Measurements from ENCODE around the gene RACGAP1. TPM values are rescaled to one million over a fixed set of nuclear protein-coding genes. Genes with fewer than 3 reads are reported as not detected.

RACGAP1 gene
- total RNA-seq, 2 experiments from 2014 or later: 180 to 198 TPM

GRCh38 chr12:50052544-50052943 is 27.2 kb upstream of the RACGAP1 start:
- no peak for ATAC-seq
- no peaks in the 10 kb centered on the region for H3K9me3 Mint-ChIP-seq (ENCODE audit: low read depth)
- no peak overlapping the region for H3K27ac Mint-ChIP-seq
- H3K4me3 Mint-ChIP-seq: no peak overlapping the region
- H3K4me1 Mint-ChIP-seq: peaks cover 16% of the 10 kb centered on the region
- CTCF ChIA-PET: interaction anchor here (1.3 to 5.0 kb wide), 5 partner anchors 13 to 85 kb away, joined by 4 to 124 read pairs (median 63); partner anchors contain the start of gene COX14
- no peaks in the 10 kb centered on the region for H3K36me3 Mint-ChIP-seq
- peaks cover 59% of the 10 kb centered on the region for H3K27me3 Mint-ChIP-seq
- DNase-seq: no peak

DNA sequence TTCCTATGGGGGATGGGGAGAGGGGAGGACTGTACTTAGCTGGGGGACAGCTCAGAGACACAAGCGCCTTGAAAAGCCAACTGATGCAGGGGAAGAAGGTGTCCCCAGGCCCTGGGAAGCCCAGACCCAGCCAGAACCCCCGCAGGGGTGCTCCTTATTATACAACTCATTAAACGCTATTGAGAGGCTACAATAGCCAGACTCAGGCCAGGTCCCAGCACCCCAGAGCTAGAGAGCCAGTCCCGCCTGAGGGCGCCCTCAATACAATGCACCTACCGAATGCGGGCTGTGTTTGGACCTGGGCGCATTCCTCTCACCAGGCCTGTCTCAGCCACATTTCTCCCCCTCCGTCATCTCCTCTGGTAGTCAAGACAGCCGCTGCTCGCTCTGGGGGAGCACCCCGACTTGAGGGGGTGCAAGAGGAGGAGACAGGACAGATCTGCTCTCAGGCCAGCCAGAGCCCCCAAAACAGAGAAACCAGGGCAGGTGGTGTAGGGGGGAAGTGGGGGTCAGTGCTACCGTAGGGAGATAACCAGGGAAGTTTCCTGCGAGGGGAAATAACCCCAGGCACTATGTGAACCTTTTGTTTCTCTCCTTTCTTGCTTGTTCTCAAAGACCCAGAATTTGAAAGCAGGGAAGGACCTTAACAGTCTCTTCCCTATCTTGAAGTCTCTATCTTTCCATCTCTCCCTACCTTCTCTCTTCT is 26.0 kb upstream of the RACGAP1 start:
- Mint-ChIP-seq H3K27ac (no peak overlapping the region), H3K27me3 (peaks cover 50% of the 10 kb centered on the region)

DNA sequence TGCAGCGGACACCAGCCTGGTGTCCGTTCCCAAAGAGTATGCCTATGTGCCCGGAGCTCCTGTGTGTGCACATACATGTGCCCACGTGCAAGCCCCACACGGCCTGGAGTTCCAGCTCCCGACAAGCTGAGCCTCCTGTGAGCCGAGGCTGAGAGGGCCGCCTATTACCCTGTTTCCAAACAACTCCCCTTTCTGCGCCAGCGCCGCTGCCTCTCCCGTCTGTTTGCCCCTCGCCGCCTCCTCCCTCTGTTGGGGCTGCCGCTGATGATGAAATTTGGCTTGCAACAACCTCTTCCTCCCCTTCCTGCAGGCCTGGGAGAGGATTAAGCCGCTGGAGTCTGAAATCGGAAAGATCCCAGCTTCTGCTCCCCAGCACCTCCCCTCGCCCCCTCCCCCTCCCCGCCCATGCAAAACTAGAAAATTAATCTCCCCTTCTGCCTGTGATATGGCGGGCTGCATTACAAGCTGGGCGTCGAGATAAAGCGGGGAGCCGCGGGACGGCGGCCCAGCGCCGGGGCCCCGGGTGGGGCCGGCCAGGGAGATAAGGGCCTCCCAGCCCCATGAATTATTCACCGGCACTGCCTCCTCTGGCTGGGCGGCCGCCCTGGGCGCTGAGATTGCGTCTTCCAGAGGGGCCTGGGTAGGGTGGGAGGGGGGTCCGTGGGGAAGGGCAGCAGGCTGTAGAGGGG is 25.3 kb upstream of the RACGAP1 start:
- Mint-ChIP-seq H3K27ac (no peak overlapping the region), H3K4me1 (peaks cover 2% of the 10 kb centered on the region), H3K9me3 (ENCODE audit: low read depth) (no peaks in the 10 kb centered on the region), H3K4me3 (no peak overlapping the region), H3K27me3 (peaks cover 47% of the 10 kb centered on the region), H3K36me3 (no peaks in the 10 kb centered on the region)
- CTCF ChIA-PET: interaction anchor here (0.7 to 3.7 kb wide), 5 partner anchors 12 to 204 kb away, joined by 3 to 25 read pairs (median 9); no protein-coding TSS in a partner anchor
- DNase-seq (no peak), ATAC-seq (no peak)

More for the DNA sequence above, 26.0 kb upstream of the RACGAP1 start:
- H3K36me3 Mint-ChIP-seq: no peaks in the 10 kb centered on the region
- peaks cover 9% of the 10 kb centered on the region for H3K4me1 Mint-ChIP-seq
- no peaks in the 10 kb centered on the region for H3K9me3 Mint-ChIP-seq (ENCODE audit: low read depth)
- DNase-seq (no peak), ATAC-seq (no peak)
- no peak overlapping the region for H3K4me3 Mint-ChIP-seq
- CTCF ChIA-PET: interaction anchor here (1.0 to 3.7 kb wide), 4 partner anchors 12 to 83 kb away, joined by 3 to 25 read pairs (median 14); no protein-coding TSS in a partner anchor

GRCh38 chr12:50050119-50050385 is 24.8 kb upstream of the RACGAP1 start:
- H3K9me3 Mint-ChIP-seq (ENCODE audit: low read depth): no peaks in the 10 kb centered on the region
- no peak for ATAC-seq
- no peak overlapping the region for H3K27ac Mint-ChIP-seq
- H3K27me3 Mint-ChIP-seq: peaks cover 47% of the 10 kb centered on the region
- H3K4me3 Mint-ChIP-seq: no peak overlapping the region
- peaks cover 2% of the 10 kb centered on the region for H3K4me1 Mint-ChIP-seq
- DNase-seq: no peak
- no peaks in the 10 kb centered on the region for H3K36me3 Mint-ChIP-seq
- CTCF ChIA-PET: interaction anchor here (0.7 to 3.7 kb wide), 5 partner anchors 11 to 205 kb away, joined by 3 to 25 read pairs (median 9); no protein-coding TSS in a partner anchor

- no peak overlapping the region for H3K4me3 Mint-ChIP-seq
- DNase-seq: no peak
- H3K27me3 Mint-ChIP-seq: peaks cover 47% of the 10 kb centered on the region
- no peaks in the 10 kb centered on the region for H3K9me3 Mint-ChIP-seq (ENCODE audit: low read depth)
- CTCF ChIA-PET: interaction anchor here (0.7 to 3.7 kb wide), 5 partner anchors 11 to 205 kb away, joined by 3 to 25 read pairs (median 9); no protein-coding TSS in a partner anchor
- no peaks in the 10 kb centered on the region for H3K36me3 Mint-ChIP-seq
- H3K27ac Mint-ChIP-seq: no peak overlapping the region
- peaks cover 2% of the 10 kb centered on the region for H3K4me1 Mint-ChIP-seq
- ATAC-seq: no peak
These were observed 24.2 kb upstream of the RACGAP1 start for GRCh38 chr12:50049254-50050118.

- Mint-ChIP-seq H3K27ac (no peak overlapping the region), H3K27me3 (peaks cover 40% of the 10 kb centered on the region), H3K4me1 (peaks cover 10% of the 10 kb centered on the region), H3K4me3 (no peak overlapping the region), H3K36me3 (no peaks in the 10 kb centered on the region), H3K9me3 (ENCODE audit: low read depth) (no peaks in the 10 kb centered on the region)
- no peak for ATAC-seq
- CTCF ChIA-PET: interaction anchor here (1.1 to 13.7 kb wide), 4 partner anchors 8 to 81 kb away, joined by 6 to 221 read pairs (median 10); no protein-coding TSS in a partner anchor
- DNase-seq: no peak
These were observed 22.5 kb upstream of the RACGAP1 start for GRCh38 chr12:50047693-50048250.

DNA sequence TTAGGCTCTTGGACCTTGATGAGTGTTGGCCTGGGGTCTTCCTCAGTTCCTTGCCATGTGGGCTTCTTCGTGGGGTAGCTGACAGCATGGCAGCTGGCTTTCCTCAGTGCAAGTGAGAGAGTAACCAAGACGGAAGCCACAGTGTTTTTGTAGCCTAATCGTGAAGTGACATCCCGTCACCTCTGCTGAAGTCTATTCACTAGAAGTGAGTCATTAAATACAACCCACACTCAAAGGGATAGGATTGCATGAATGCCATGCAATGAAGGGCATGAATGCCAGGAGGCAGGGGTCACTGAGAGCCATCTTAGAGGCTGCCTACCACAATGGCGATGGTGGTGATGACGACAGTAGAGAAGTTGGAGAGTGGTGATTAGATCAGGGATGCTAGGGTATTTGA is 18.6 kb upstream of the RACGAP1 start:
- no peak for ATAC-seq
- Mint-ChIP-seq H3K9me3 (ENCODE audit: low read depth) (no peaks in the 10 kb centered on the region), H3K27me3 (peaks cover 6% of the 10 kb centered on the region), H3K27ac (no peak overlapping the region), H3K36me3 (no peaks in the 10 kb centered on the region), H3K4me1 (peaks cover 15% of the 10 kb centered on the region), H3K4me3 (no peak overlapping the region)
- no peak for DNase-seq
- CTCF ChIA-PET: interaction anchor here (0.5 to 13.7 kb wide), 4 partner anchors 11 to 47 kb away, joined by 3 to 221 read pairs (median 64); no protein-coding TSS in a partner anchor

- no peak overlapping the region for H3K27ac Mint-ChIP-seq
- no peaks in the 10 kb centered on the region for H3K9me3 Mint-ChIP-seq (ENCODE audit: low read depth)
- peaks cover under 1% of the 10 kb centered on the region for H3K27me3 Mint-ChIP-seq
- DNase-seq (no peak), ATAC-seq (no peak)
- H3K4me3 Mint-ChIP-seq: no peak overlapping the region
- CTCF ChIA-PET: interaction anchor here (0.5 to 13.7 kb wide), 5 partner anchors 12 to 46 kb away, joined by 3 to 221 read pairs (median 4); no protein-coding TSS in a partner anchor
- no peaks in the 10 kb centered on the region for H3K36me3 Mint-ChIP-seq
- H3K4me1 Mint-ChIP-seq: peaks cover 15% of the 10 kb centered on the region
These were observed 18.0 kb upstream of the RACGAP1 start for GRCh38 chr12:50043308-50043707.

- CTCF ChIA-PET: interaction anchor here (1.1 to 13.7 kb wide), 5 partner anchors 12 to 29 kb away, joined by 3 to 221 read pairs (median 6); no protein-coding TSS in a partner anchor
- no peak overlapping the region for H3K27ac Mint-ChIP-seq
- H3K27me3 Mint-ChIP-seq: no peaks in the 10 kb centered on the region
- no peaks in the 10 kb centered on the region for H3K36me3 Mint-ChIP-seq
- H3K4me1 Mint-ChIP-seq: peaks cover 15% of the 10 kb centered on the region
- DNase-seq (no peak), ATAC-seq (no peak)
- H3K4me3 Mint-ChIP-seq: no peak overlapping the region
- H3K9me3 Mint-ChIP-seq (ENCODE audit: low read depth): no peaks in the 10 kb centered on the region
These were observed 17.4 kb upstream of the RACGAP1 start for GRCh38 chr12:50042693-50043092.

DNA sequence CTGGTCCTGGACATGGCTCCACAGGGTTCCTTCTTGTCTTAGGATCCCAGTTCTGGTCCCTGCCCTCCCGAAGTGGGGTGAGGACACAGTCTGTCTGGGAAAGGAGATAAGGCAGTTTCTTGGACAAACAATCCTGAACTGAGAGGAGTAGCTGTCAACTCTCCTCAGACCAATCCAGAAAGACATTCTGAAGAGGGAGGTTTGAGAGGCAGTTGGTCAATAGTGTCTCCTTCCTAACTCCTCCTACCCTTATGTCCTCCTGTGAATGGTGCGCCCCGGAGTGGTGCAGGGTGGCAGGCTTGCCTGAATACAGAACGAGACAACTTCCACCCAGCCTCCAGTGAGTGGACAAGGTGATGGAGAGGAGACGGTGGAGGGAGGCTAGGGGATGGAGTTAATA is 16.7 kb upstream of the RACGAP1 start:
- no peak for ATAC-seq
- CTCF ChIA-PET: interaction anchor here (1.4 to 13.7 kb wide), 3 partner anchors 13 to 30 kb away, joined by 6 to 221 read pairs (median 124); no protein-coding TSS in a partner anchor
- Mint-ChIP-seq H3K9me3 (ENCODE audit: low read depth) (no peaks in the 10 kb centered on the region), H3K27me3 (no peaks in the 10 kb centered on the region), H3K4me1 (peaks cover 13% of the 10 kb centered on the region), H3K36me3 (no peaks in the 10 kb centered on the region), H3K27ac (no peak overlapping the region), H3K4me3 (no peak overlapping the region)
- no peak for DNase-seq

- H3K9me3 Mint-ChIP-seq (ENCODE audit: low read depth): no peaks in the 10 kb centered on the region
- no peak overlapping the region for H3K4me3 Mint-ChIP-seq
- peaks cover 13% of the 10 kb centered on the region for H3K4me1 Mint-ChIP-seq
- H3K27me3 Mint-ChIP-seq: peaks cover 2% of the 10 kb centered on the region
- H3K27ac Mint-ChIP-seq: no peak overlapping the region
- CTCF ChIA-PET: interaction anchor here (1.4 to 13.7 kb wide), 4 partner anchors 14 to 30 kb away, joined by 6 to 221 read pairs (median 86); partner anchors contain the start of gene ASIC1
- ATAC-seq (no peak), DNase-seq (no peak)
- no peaks in the 10 kb centered on the region for H3K36me3 Mint-ChIP-seq
These were observed 16.0 kb upstream of the RACGAP1 start for GRCh38 chr12:50041062-50041860.

GRCh38 chr12:50040657-50041056 is 15.4 kb upstream of the RACGAP1 start:
- Mint-ChIP-seq H3K27ac (no peak overlapping the region), H3K27me3 (peaks cover 8% of the 10 kb centered on the region), H3K9me3 (ENCODE audit: low read depth) (no peaks in the 10 kb centered on the region), H3K4me3 (no peak overlapping the region), H3K4me1 (peaks cover 13% of the 10 kb centered on the region), H3K36me3 (no peaks in the 10 kb centered on the region)
- ATAC-seq (no peak), DNase-seq (no peak)
- CTCF ChIA-PET: interaction anchor here (1.3 to 13.7 kb wide), 8 partner anchors 13 to 70 kb away, joined by 3 to 221 read pairs (median 40); partner anchors contain the start of genes ASIC1, RACGAP1 and SMARCD1

Data from activated CD8-positive, alpha-beta memory T cell treated with anti-CD3 and anti-CD28 coated beads, Interleukin-2, amount 10 ng/mL, durations not matched to agents 7 days and 5 days (primary cell).